Stimulated activated naive CD8-positive, alpha-beta T cell treated with anti-CD3 and anti-CD28 coated beads, Interleukin-15, Interleukin-2, amounts not matched to agents 100 U/mL and 50 U/mL, for 24 hours (primary cell): ENCODE data around the gene NMUR2.
A peak's percentile ranks its signal among the peaks of the same experiment; 100 is the strongest.

Experiments
- ATAC-seq: fragments of 150-1000 bp; cut with Tn5 transposase; one replicate; pipeline ENCODE4 v1.10.0; 2021
- DNase-seq: peaks from one replicate; pipeline ENCODE4 v3.0.0; 2021

NMUR2 gene

GRCh38 chr5:152367554-152367953 lies 37.5 kb downstream of the NMUR2 start:
- ATAC-seq (no peak), DNase-seq (no peak)

DNA sequence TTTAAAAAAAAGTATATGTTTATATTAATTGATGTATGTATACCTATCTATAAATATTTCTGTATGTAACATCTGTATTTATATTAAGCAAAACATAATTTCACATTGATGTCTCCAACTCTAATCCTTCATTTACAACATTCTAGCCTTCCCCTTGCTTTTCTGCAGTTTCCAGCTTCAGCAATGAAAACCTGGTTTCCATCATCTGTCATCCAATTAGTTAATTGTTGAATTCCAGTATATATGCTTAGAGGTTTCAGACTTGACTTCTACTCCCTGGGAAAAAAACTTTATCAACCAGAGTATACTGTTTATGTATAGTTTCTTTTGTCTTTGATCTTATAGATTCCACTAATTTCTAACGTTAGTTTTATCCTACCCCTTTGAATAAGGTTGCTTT lies 38.4 kb downstream of the NMUR2 start:
- no peak for DNase-seq
- no peak for ATAC-seq

DNA sequence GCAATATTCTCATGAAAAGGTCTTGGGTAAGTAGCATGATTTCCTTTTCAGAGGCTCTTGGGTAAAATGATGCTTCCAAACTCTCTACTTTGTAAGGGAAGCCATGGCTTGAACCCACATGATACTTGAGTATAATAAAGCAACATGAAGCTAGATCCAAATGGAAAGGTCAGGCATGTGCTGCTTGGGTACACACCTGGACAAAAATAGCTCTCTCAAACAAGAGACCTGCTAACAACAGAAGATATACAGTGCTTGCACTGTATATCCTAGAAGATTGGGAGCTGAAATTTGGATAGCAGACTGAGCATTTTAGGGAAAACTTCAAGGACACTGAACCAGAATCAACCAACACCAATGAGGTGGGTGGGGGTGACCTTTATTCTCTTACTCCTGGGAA lies 40.2 kb downstream of the NMUR2 start:
- no peak for ATAC-seq

DNA sequence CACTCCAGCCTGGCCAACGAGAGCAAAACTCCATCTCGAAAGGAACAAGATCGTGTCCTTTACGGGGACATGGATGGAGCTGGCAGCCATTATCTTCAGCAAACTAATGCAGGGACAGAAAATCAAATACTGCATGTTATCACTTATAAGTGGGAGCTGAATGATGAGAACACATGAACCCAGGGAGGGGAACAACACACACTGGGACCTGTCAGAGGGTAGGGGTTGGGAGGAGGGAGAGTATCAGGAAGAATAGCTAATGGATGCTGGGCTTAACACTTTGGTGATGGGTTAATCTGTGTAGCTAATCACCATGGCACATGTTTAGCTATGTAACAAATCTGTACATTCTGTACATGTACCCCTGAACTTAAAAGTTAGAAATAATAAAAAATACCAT lies 40.9 kb downstream of the NMUR2 start:
- ATAC-seq (no peak), DNase-seq (no peak)

More for the DNA sequence above, 40.2 kb downstream of the NMUR2 start:
- no peak for DNase-seq

- ATAC-seq (no peak), DNase-seq (no peak)
These were observed 46.1 kb downstream of the NMUR2 start for GRCh38 chr5:152358861-152359568.

- ATAC-seq = no peak
- DNase-seq = no peak
These were observed 48.6 kb downstream of the NMUR2 start for GRCh38 chr5:152356506-152356905.

DNA sequence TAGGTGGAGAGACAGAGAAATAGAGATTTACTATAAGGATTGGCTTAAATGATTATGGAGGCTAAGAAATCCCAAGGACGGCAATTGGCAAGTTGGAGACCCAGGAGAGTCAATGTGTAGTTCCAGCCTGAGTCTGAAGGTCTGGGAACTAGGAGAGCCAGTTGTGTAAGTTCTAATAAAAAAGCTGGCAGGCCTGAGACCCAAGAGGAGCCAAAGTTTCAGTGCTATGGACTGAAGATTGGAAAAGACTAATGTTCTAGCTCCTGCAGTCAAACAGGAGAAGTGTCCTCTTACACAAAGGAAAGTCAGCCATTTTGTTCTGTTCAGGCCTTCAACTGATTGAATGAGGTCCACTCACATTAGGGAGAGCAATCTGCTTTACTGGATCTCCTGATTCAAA lies 50.0 kb downstream of the NMUR2 start:
- DNase-seq = no peak
- no peak for ATAC-seq

DNA sequence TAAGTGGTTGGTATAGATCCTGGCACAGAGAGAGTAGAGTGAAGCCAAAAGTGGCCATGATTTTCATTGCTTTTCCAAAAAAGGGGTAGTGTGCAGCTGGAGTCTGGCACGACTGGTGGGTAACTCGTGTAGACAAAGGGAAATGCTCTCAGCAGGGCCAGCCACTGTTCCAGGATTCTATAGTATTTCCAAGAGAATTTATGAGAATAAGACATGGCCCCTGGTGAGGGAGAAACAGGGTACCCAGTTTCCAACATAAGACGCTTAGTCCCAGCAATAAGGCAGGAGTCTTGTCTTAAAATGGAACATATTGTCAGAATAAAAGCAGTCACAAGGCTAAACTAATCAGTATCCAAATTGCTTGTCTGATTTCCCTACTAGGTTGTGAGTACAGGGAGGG lies 52.1 kb downstream of the NMUR2 start:
- DNase-seq (no peak), ATAC-seq (no peak)

DNA sequence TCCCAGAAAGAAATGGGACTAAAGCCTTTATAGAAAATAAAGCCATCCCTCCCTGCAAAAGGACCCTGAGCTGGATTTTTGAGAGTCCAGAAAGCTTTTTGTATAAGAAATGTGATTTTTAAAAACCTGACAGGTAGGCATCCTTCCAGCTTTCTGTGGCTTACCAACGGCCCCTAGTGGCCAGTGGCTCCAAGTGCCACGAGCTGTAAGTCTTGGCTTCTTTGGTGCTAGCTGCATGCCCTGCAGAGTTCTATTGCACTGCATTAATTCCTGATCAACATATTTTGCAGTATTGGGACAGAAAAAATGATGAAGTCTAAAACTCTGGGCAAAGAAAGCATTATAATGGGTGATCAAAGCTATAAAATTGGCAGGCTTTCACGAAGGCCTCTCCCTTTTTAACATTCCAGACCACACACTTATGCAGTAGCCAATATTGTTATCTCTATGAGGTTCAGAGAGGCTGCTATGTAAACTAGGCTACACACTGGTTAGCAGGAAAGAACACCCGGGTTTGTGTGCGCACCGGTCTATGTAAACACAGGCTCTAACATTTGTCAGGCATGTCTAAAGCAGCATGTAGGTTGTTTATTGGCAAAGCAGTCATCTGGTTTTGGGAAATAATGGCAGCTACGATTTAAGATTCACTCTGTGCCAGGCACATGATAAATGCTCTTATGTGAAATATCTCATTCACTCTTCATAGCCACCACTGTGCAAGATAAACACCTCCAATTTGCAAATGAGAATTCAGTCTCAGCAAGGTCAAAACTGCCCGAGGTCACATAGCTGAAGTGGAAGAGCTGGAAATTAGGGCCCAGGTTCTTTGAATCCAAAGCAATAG lies 55.2 kb downstream of the NMUR2 start:
- ATAC-seq (no peak), DNase-seq (peak; percentile 19)
